Lower lobe of right lung (tissue), 2 donors: ENCODE data around the gene ARHGEF28. TPM values are rescaled to one million over a fixed set of nuclear protein-coding genes. Genes with fewer than 3 reads are reported as not detected.

Experiments used
- ATAC-seq, 2 donors: fragments of 200-7000 bp; cut with Tn5 transposase; one replicate each; pipeline ENCODE4 v1.9.1; 2020 to 2022; ENCODE audit warnings: mild to moderate bottlenecking in 2 of 2, moderate library complexity in 2 of 2
- DNase-seq: peaks from one replicate; pipeline ENCODE4 v3.0.0-alpha.2; 2020
- H3K27ac ChIP-seq: fragments of 200-600 bp; one replicate; pipeline ENCODE4 v1.8.0; 2022
- H3K27me3 ChIP-seq: fragments of 200-600 bp; one replicate; pipeline ENCODE4 v1.8.0; 2022; ENCODE audit warnings: low read depth
- H3K36me3 ChIP-seq: fragments of 200-600 bp; one replicate; pipeline ENCODE4 v1.8.0; 2022; ENCODE audit warnings: mild to moderate bottlenecking
- H3K4me1 ChIP-seq: fragments of 200-600 bp; one replicate; pipeline ENCODE4 v1.8.0; 2022
- H3K4me3 ChIP-seq: fragments of 200-600 bp; one replicate; pipeline ENCODE4 v1.8.0; 2022; ENCODE audit warnings: mild to moderate bottlenecking
- H3K9me3 ChIP-seq: fragments of 200-600 bp; one replicate; pipeline ENCODE4 v1.8.0; 2022
- intact Hi-C: fragments of 100-400 bp; cut with DNase I; formaldehyde crosslinking; loops from one replicate; pipeline ENCODE4 v1.11.0; 2022
- total RNA-seq: library from RNA; stranded (reverse); fragmentation: NEBNext Ultra II Directional; extraction: Animal tissue kit (Norgen Biotek cat#: 25700); gene quantifications from one replicate; pipeline ENCODE4 v1.2.1, GENCODE V29; 2021
- TF ChIP-seq, protein P1 (sequence below): fragments of 200-600 bp; IDR thresholded peaks from one replicate; pipeline ENCODE4 v1.8.0; 2022; ENCODE audit warnings: antibody characterized with exemption, mild to moderate bottlenecking
- donor health status: DM: no; HTN: yes; CAD: no; lungs with severe emphysema.

Gene ARHGEF28
- total RNA-seq, 1 donor from 2014 or later, result 30.4 TPM

GRCh38 chr5:73793911-73794310 lies 167.9 kb downstream of the ARHGEF28 start:
- H3K4me1 ChIP-seq, result peaks cover 20% of the 10 kb centered on the region
- TF ChIP-seq, protein P1, sequence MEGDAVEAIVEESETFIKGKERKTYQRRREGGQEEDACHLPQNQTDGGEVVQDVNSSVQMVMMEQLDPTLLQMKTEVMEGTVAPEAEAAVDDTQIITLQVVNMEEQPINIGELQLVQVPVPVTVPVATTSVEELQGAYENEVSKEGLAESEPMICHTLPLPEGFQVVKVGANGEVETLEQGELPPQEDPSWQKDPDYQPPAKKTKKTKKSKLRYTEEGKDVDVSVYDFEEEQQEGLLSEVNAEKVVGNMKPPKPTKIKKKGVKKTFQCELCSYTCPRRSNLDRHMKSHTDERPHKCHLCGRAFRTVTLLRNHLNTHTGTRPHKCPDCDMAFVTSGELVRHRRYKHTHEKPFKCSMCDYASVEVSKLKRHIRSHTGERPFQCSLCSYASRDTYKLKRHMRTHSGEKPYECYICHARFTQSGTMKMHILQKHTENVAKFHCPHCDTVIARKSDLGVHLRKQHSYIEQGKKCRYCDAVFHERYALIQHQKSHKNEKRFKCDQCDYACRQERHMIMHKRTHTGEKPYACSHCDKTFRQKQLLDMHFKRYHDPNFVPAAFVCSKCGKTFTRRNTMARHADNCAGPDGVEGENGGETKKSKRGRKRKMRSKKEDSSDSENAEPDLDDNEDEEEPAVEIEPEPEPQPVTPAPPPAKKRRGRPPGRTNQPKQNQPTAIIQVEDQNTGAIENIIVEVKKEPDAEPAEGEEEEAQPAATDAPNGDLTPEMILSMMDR, result no peak
- ATAC-seq (no peak), DNase-seq (no peak)
- intact Hi-C loops, result loop anchor here (5.0 kb wide), 1 partner anchor 202 kb away; no protein-coding TSS in a partner anchor
- no peak overlapping the region for H3K4me3 ChIP-seq
- H3K27me3 ChIP-seq, result no peaks in the 10 kb centered on the region
- no peaks in the 10 kb centered on the region for H3K36me3 ChIP-seq
- peak overlapping the region; percentile 21 for H3K27ac ChIP-seq
- no peaks in the 10 kb centered on the region for H3K9me3 ChIP-seq

- Histone ChIP-seq H3K9me3 (no peaks in the 10 kb centered on the region), H3K4me1 (peaks cover 15% of the 10 kb centered on the region), H3K27me3 (no peaks in the 10 kb centered on the region), H3K4me3 (no peak overlapping the region), H3K36me3 (no peaks in the 10 kb centered on the region), H3K27ac (peak overlapping the region; percentile 46)
- peak; percentile 63 for DNase-seq
- peak; percentile 57 to 62 for ATAC-seq
- intact Hi-C loops, result no loop called here
- TF ChIP-seq, protein P1, result no peak
These were observed 170.5 kb downstream of the ARHGEF28 start for GRCh38 chr5:73796164-73797131.

- Histone ChIP-seq H3K4me1 (peaks cover 15% of the 10 kb centered on the region), H3K9me3 (no peaks in the 10 kb centered on the region), H3K27ac (peak overlapping the region; percentile 46), H3K27me3 (no peaks in the 10 kb centered on the region), H3K36me3 (no peaks in the 10 kb centered on the region), H3K4me3 (no peak overlapping the region)
- ATAC-seq (no peak), DNase-seq (no peak)
- TF ChIP-seq, protein P1, result no peak
- intact Hi-C loops, result no loop called here
These were observed 171.1 kb downstream of the ARHGEF28 start for GRCh38 chr5:73797132-73797510.

DNA sequence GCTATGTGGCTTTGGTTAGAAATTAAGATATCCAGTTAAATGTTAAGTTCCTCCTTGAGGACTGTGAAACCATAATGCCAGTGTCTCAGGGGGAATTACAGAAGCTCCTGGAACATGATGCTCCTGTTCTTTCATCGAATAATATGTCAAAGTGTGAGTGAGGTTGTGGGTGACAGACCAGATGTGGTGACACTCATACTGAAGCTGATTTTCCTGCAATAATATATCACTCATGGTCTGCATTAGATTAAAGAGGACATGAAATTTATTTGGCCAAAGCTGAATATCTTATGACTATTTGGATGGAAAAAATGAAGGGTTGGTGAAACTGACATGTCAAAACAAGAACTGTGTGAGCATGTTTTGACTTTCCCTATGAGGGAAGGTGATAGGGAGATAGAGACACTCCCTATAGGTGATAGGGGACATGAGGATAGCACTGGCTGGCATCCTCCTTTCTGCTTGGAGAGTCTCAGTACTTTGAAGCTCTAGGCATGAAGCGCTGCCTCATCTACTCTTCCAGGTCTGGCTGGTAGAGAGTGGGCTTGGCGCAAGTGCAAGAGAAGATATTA lies 173.5 kb downstream of the ARHGEF28 start:
- ATAC-seq (no peak), DNase-seq (no peak)
- Histone ChIP-seq H3K27ac (no peak overlapping the region), H3K36me3 (no peaks in the 10 kb centered on the region), H3K27me3 (no peaks in the 10 kb centered on the region), H3K4me1 (peaks cover 15% of the 10 kb centered on the region), H3K4me3 (no peak overlapping the region), H3K9me3 (no peaks in the 10 kb centered on the region)
- TF ChIP-seq, protein P1, result no peak
- intact Hi-C loops, result no loop called here

GRCh38 chr5:73801686-73802085 lies 175.7 kb downstream of the ARHGEF28 start:
- Histone ChIP-seq H3K27me3 (no peaks in the 10 kb centered on the region), H3K4me1 (peaks cover 2% of the 10 kb centered on the region), H3K4me3 (no peak overlapping the region), H3K27ac (no peak overlapping the region), H3K9me3 (no peaks in the 10 kb centered on the region), H3K36me3 (no peaks in the 10 kb centered on the region)
- ATAC-seq, result no peak
- TF ChIP-seq, protein P1, result no peak
- intact Hi-C loops, result no loop called here
- no peak for DNase-seq
